ENCODE results near the gene COL15A1. TPM values are rescaled to one million over a fixed set of nuclear protein-coding genes. Genes with fewer than 3 reads are reported as not detected.

COL15A1 gene
- total RNA-seq, 1 donor from 2014 or later: 15.0 TPM

DNA sequence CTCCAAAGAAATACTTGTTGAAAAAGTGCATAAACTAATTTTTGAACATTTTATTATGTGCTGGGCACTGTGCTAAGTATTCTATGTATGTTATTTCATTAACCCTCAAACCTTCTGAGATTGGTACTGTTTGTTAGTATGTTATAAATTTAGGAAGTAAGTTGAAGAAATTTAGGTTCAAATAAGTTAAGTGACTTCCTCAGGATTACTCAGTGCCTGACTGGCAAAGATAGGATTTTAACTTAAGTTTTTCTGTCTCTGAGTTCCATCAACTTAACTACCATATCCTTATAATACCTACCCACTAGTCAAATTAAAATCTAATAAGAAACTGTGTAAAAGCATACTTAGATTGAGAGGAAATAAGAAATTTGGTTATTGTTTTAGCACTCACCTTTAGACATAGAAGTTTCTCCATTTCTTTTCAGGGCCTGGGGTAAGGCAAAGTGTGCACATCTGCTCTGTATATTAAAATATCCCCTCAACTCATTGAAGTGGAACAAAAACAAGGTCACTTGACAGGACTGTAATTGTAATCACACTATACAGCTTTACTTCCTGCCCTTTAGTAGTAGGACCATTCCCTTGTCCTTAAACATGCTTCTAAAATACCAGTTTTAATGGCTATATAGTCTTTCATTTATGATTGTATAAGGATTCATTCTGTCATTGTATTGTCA lies 176.4 kb downstream of the COL15A1 start:
- no peak for DNase-seq (ENCODE audit: extremely low spot score in 2 of 2)
- Histone ChIP-seq H3K4me1 (peaks cover 57% of the 10 kb centered on the region), H3K4me3 (no peak overlapping the region), H3K36me3 (no peaks in the 10 kb centered on the region), H3K9me3 (no peaks in the 10 kb centered on the region), H3K27me3 (no peaks in the 10 kb centered on the region), H3K27ac (no peak overlapping the region)
- TF ChIP-seq, protein P1, sequence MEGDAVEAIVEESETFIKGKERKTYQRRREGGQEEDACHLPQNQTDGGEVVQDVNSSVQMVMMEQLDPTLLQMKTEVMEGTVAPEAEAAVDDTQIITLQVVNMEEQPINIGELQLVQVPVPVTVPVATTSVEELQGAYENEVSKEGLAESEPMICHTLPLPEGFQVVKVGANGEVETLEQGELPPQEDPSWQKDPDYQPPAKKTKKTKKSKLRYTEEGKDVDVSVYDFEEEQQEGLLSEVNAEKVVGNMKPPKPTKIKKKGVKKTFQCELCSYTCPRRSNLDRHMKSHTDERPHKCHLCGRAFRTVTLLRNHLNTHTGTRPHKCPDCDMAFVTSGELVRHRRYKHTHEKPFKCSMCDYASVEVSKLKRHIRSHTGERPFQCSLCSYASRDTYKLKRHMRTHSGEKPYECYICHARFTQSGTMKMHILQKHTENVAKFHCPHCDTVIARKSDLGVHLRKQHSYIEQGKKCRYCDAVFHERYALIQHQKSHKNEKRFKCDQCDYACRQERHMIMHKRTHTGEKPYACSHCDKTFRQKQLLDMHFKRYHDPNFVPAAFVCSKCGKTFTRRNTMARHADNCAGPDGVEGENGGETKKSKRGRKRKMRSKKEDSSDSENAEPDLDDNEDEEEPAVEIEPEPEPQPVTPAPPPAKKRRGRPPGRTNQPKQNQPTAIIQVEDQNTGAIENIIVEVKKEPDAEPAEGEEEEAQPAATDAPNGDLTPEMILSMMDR (IDR thresholded peaks at IDR 0.05): no peak
- TF ChIP-seq POLR2A (IDR thresholded peaks at IDR 0.05): no peak
- TF ChIP-seq POLR2AphosphoS5 (IDR thresholded peaks at IDR 0.05; ENCODE audit: insufficient read depth in 1 of 2, low read depth in 1 of 2): no peak
- intact Hi-C loops (cut with DNase I): no loop called here

Other genes with a start within 250 kb of the COL15A1 start
- gene GABBR2, start 235.0 kb upstream of the COL15A1 start, total RNA-seq: not detected
- 10.8 TPM for gene ANKS6, start 147.4 kb upstream of the COL15A1 start, total RNA-seq
- 5.4 TPM for gene GALNT12, start 136.2 kb upstream of the COL15A1 start, total RNA-seq
- 23.8 TPM for gene TGFBR1, start 161.2 kb downstream of the COL15A1 start, total RNA-seq